Hepatocyte (in vitro differentiated cells): ENCODE data around the gene PIP5K1C. TPM values are rescaled to one million over a fixed set of nuclear protein-coding genes. Genes with fewer than 3 reads are reported as not detected.

ENCODE experiments used
- DNase-seq: peaks from one replicate; pipeline ENCODE4 v3.0.0-alpha.2; 2016; ENCODE audit warnings: low spot score
- H2AFZ ChIP-seq: fragments of 200-600 bp; sonication (generic); 2 replicates; pipeline ENCODE4 v1.6.0; 2016; ENCODE audit warnings: antibody characterized with exemption, mild to moderate bottlenecking
- H3K27ac ChIP-seq: fragments of 200-600 bp; sonication (generic); 2 replicates; pipeline ENCODE4 v1.5.1; 2016; ENCODE audit warnings: mild to moderate bottlenecking
- H3K27me3 ChIP-seq: fragments of 200-600 bp; sonication (generic); 2 replicates; pipeline ENCODE4 v1.6.1; 2016
- H3K36me3 ChIP-seq: fragments of 200-600 bp; sonication (generic); replicated peaks from 2 replicates; pipeline ENCODE4 v1.5.1; 2016; ENCODE audit warnings: low read depth; ENCODE audit not compliant: insufficient read depth
- H3K4me1 ChIP-seq: fragments of 200-600 bp; sonication (generic); 2 replicates; pipeline ENCODE4 v1.5.1; 2016; ENCODE audit warnings: mild to moderate bottlenecking, moderate library complexity; ENCODE audit not compliant: insufficient read depth
- H3K4me2 ChIP-seq: fragments of 200-600 bp; sonication (generic); 2 replicates; pipeline ENCODE4 v1.6.0; 2016
- H3K4me3 ChIP-seq: fragments of 200-600 bp; sonication (generic); 2 replicates; pipeline ENCODE4 v1.5.1; 2016; ENCODE audit warnings: mild to moderate bottlenecking
- H3K79me2 ChIP-seq: fragments of 200-600 bp; sonication (generic); 2 replicates; pipeline ENCODE4 v1.6.0; 2017; ENCODE audit warnings: mild to moderate bottlenecking
- H3K9me2 ChIP-seq: fragments of 200-600 bp; sonication (generic); replicated peaks from 2 replicates; pipeline ENCODE4 v1.6.0; 2017; ENCODE audit warnings: mild to moderate bottlenecking; ENCODE audit not compliant: insufficient read depth
- H3K9me3 ChIP-seq: fragments of 200-600 bp; sonication (generic); 2 replicates; pipeline ENCODE4 v1.5.1; 2016; ENCODE audit warnings: low read depth, mild to moderate bottlenecking
- H4K20me1 ChIP-seq: fragments of 200-600 bp; sonication (generic); 2 replicates; pipeline ENCODE4 v1.6.0; 2016; ENCODE audit warnings: mild to moderate bottlenecking; ENCODE audit not compliant: insufficient read depth, poor library complexity, severe bottlenecking
- EZH2 ChIP-seq: fragments of 200-600 bp; sonication (generic); IDR thresholded peaks from 2 replicates; pipeline ENCODE4 v1.6.1; 2016; ENCODE audit warnings: antibody characterized with exemption, mild to moderate bottlenecking, borderline replicate concordance
- EZH2phosphoT487 ChIP-seq: fragments of 200-600 bp; sonication (generic); IDR thresholded peaks from one replicate; pipeline ENCODE4 v1.6.1; 2018; ENCODE audit warnings: antibody characterized with exemption, mild to moderate bottlenecking, low read depth, moderate library complexity; ENCODE audit not compliant: unreplicated experiment, severe bottlenecking
- WGBS: methylation state at CpG from one replicate; pipeline ENCODE4 v1.1.6; 2016; ENCODE audit warnings: low lambda C conversion rate; ENCODE audit errors: missing lambda C conversion rate; 5-methylcytosine and 5-hydroxymethylcytosine counted together
- polyA plus RNA-seq: library from polyadenylated mRNA; unstranded; fragments of >200 nt; fragmentation: Nextera tagmentation; extraction: Ambion mirVana; gene quantifications from 2 replicates; pipeline ENCODE4 v1.2.1, GENCODE V29; 2016
- total RNA-seq: library from RNA; depleted of rRNA; stranded (reverse); fragments of >200 nt; gene quantifications from 2 replicates; pipeline ENCODE4 v1.2.3, GENCODE V29; 2014
- TF ChIP-seq, protein P1 (sequence below): fragments of 200-600 bp; sonication (generic); IDR thresholded peaks from 2 replicates; pipeline ENCODE4 v1.5.1; 2016; ENCODE audit warnings: antibody characterized with exemption, mild to moderate bottlenecking; ENCODE audit not compliant: poor library complexity

Gene PIP5K1C
- total and polyA plus RNA-seq, 2 experiments from 2014 or later = 20.7 to 37.1 TPM

- 98% methylated on average over 28 of the region's 33 CpGs for WGBS
- no peaks in the 10 kb centered on the region for H3K36me3 ChIP-seq
- H3K9me3 ChIP-seq = no peaks in the 10 kb centered on the region
- no peak overlapping the region for H3K27ac ChIP-seq
- no peak for DNase-seq
- H3K9me2 ChIP-seq = no peaks in the 10 kb centered on the region
- H2AFZ ChIP-seq = no peak overlapping the region
- TF ChIP-seq EZH2 = no peak
- no peak for TF ChIP-seq EZH2phosphoT487
- TF ChIP-seq, protein P1, sequence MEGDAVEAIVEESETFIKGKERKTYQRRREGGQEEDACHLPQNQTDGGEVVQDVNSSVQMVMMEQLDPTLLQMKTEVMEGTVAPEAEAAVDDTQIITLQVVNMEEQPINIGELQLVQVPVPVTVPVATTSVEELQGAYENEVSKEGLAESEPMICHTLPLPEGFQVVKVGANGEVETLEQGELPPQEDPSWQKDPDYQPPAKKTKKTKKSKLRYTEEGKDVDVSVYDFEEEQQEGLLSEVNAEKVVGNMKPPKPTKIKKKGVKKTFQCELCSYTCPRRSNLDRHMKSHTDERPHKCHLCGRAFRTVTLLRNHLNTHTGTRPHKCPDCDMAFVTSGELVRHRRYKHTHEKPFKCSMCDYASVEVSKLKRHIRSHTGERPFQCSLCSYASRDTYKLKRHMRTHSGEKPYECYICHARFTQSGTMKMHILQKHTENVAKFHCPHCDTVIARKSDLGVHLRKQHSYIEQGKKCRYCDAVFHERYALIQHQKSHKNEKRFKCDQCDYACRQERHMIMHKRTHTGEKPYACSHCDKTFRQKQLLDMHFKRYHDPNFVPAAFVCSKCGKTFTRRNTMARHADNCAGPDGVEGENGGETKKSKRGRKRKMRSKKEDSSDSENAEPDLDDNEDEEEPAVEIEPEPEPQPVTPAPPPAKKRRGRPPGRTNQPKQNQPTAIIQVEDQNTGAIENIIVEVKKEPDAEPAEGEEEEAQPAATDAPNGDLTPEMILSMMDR = no peak
- peaks cover 2% of the 10 kb centered on the region for H3K27me3 ChIP-seq
- H3K79me2 ChIP-seq = no peaks in the 10 kb centered on the region
- peaks cover 5% of the 10 kb centered on the region for H3K4me1 ChIP-seq
- no peak overlapping the region for H3K4me3 ChIP-seq
- H3K4me2 ChIP-seq = no peak overlapping the region
- H4K20me1 ChIP-seq = no peaks in the 10 kb centered on the region
Measured at GRCh38 chr19:3612330-3612729, 87.9 kb downstream of the PIP5K1C start.

GRCh38 chr19:3611841-3612240 is 88.4 kb downstream of the PIP5K1C start:
- Histone ChIP-seq H3K36me3 (no peaks in the 10 kb centered on the region), H3K27ac (no peak overlapping the region), H3K4me3 (no peak overlapping the region), H3K27me3 (peaks cover 7% of the 10 kb centered on the region), H3K9me2 (no peaks in the 10 kb centered on the region), H3K9me3 (no peaks in the 10 kb centered on the region), H3K79me2 (no peaks in the 10 kb centered on the region), H3K4me1 (peaks cover 10% of the 10 kb centered on the region), H2AFZ (no peak overlapping the region), H3K4me2 (no peak overlapping the region), H4K20me1 (no peaks in the 10 kb centered on the region)
- TF ChIP-seq EZH2 = no peak
- TF ChIP-seq, protein P1 = no peak
- no peak for TF ChIP-seq EZH2phosphoT487
- WGBS = 97% methylated on average over 36 of the region's 36 CpGs
- no peak for DNase-seq

DNA sequence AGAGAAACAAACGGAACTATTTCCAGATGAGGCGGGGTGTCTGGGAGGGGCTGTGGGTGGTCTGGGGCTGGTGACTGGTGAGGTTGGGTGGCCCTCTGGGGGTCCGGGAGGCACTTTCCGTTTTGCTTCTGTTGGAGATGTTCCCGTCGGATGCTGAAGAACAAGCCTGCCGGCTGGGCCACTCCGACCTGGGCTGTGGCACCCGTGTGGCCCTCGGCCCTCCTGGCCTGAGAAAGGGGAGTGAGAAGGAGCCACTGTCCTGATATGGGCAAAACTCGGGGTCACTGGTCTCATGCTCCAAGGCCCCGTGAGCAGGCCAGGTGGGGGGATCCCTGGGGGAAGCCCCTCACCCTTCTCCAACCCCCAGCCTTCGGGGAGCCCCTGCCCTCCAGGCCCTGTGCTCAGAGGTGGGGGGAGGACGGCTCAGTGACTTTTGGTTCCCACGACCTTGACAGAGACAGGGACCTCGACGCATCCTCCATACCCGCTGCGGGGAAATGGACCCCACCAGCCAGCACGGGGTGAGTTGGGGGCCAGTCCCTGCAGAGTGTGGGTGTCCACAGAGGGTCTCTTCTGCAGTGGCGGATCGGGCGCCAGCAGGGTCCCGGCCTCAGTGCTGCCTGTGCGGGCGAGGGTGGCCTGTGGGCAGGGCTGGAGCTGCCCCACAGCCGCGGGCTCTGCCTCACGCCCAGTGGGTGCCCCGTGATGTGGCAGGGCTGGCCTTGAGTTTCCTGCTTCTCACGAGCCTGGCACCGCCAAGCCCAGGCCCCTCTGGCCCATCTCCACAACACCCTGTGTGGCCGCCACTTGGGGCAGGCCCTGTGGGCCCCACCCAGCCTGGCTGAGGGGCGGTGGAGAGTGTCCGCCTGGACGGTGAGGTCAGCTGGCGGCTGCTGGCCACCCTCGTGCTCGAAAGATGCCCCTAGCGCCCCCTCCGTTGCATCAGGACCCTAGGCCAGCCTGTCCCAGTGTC is 89.2 kb downstream of the PIP5K1C start:
- no peaks in the 10 kb centered on the region for H3K9me3 ChIP-seq
- peaks cover 17% of the 10 kb centered on the region for H3K4me1 ChIP-seq
- H4K20me1 ChIP-seq = no peaks in the 10 kb centered on the region
- TF ChIP-seq EZH2phosphoT487 (no peak), EZH2 (no peak)
- TF ChIP-seq, protein P1 = no peak
- DNase-seq = no peak
- H3K79me2 ChIP-seq = no peaks in the 10 kb centered on the region
- H3K36me3 ChIP-seq = no peaks in the 10 kb centered on the region
- peaks cover 15% of the 10 kb centered on the region for H3K27me3 ChIP-seq
- H3K4me3 ChIP-seq = no peak overlapping the region
- H3K27ac ChIP-seq = no peak overlapping the region
- H2AFZ ChIP-seq = no peak overlapping the region
- H3K4me2 ChIP-seq = no peak overlapping the region
- 92% methylated on average over 34 of the region's 41 CpGs for WGBS
- H3K9me2 ChIP-seq = no peaks in the 10 kb centered on the region
